ENCODE data around the gene MTHFD1L. TPM values are rescaled to one million over a fixed set of nuclear protein-coding genes. Genes with fewer than 3 reads are reported as not detected.

The MTHFD1L gene
- total RNA-seq, 1 donor from 2014 or later: 32.5 TPM

DNA sequence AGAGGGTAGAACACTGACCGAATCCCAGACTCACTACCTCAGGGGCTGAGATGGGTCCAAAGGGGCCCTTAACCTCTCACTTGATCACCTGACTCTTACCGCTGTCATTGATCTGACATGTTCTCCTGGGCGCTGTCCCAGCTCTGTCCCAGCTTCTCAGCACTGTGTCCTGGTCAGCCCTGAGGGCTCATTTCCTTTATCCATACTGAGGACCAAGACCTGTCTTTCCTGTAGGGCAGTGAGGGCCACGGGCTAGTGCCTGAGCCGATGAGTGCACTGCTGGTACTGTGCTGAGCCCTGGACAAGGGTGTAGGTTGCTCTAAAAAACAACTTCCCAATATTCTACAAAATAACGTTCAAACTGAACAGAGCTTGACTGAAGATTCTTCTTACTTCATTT lies 131.5 kb downstream of the MTHFD1L start:
- Histone ChIP-seq H3K9me3 (ENCODE audit: low read depth) (no peaks in the 10 kb centered on the region), H3K27me3 (no peaks in the 10 kb centered on the region), H3K4me2 (no peak overlapping the region), H3F3A (ENCODE audit: low read depth) (no peaks in the 10 kb centered on the region), H4K20me1 (ENCODE audit: low read depth) (no peaks in the 10 kb centered on the region), H3K4me3 (no peak overlapping the region), H3K27ac (no peak overlapping the region), H2AFZ (replicated peaks) (no peak overlapping the region), H3K4me1 (no peaks in the 10 kb centered on the region), H3K36me3 (no peaks in the 10 kb centered on the region), H3K9ac (no peak overlapping the region), H3K79me2 (ENCODE audit: low read depth) (no peaks in the 10 kb centered on the region)
- Mint-ChIP-seq H3K4me3 (no peak overlapping the region), H3K4me1 (peaks cover 2% of the 10 kb centered on the region), H3K36me3 (peaks cover 11% of the 10 kb centered on the region), H3K27ac (peak overlapping the region; percentile 72), H3K27me3 (ENCODE audit: insufficient read depth, low read depth) (no peaks in the 10 kb centered on the region), H3K9me3 (peaks cover 2% of the 10 kb centered on the region)
- no peak for DNase-seq (ENCODE audit: low spot score)
- TF ChIP-seq EZH2phosphoT487 (IDR thresholded peaks at IDR 0.05) (no peak), EZH2 (IDR thresholded peaks at IDR 0.05) (no peak)
- TF ChIP-seq, protein P1, sequence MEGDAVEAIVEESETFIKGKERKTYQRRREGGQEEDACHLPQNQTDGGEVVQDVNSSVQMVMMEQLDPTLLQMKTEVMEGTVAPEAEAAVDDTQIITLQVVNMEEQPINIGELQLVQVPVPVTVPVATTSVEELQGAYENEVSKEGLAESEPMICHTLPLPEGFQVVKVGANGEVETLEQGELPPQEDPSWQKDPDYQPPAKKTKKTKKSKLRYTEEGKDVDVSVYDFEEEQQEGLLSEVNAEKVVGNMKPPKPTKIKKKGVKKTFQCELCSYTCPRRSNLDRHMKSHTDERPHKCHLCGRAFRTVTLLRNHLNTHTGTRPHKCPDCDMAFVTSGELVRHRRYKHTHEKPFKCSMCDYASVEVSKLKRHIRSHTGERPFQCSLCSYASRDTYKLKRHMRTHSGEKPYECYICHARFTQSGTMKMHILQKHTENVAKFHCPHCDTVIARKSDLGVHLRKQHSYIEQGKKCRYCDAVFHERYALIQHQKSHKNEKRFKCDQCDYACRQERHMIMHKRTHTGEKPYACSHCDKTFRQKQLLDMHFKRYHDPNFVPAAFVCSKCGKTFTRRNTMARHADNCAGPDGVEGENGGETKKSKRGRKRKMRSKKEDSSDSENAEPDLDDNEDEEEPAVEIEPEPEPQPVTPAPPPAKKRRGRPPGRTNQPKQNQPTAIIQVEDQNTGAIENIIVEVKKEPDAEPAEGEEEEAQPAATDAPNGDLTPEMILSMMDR (IDR thresholded peaks at IDR 0.05): no peak

DNA sequence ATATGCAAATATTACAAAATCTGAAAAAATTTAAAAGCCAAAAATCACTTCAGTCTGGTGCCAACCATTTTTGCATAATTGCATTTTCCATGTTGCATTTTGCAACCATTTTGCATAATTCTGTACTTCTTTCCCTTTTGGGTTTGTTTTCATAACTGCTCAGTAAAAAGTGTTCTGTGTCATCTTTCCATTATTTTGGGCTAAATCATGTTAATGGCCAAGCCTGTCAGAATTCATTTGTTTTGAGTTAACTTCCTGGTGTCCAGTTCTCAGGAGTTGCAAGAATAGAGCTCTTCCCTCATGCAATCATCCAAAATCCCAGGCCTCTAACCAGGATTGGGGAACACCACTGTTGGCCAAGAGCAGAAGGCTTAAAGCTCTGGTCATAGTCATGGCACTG lies 133.6 kb downstream of the MTHFD1L start:
- Histone ChIP-seq H3K27me3 (no peaks in the 10 kb centered on the region), H3K9me3 (ENCODE audit: low read depth) (no peaks in the 10 kb centered on the region), H3K36me3 (no peaks in the 10 kb centered on the region), H2AFZ (replicated peaks) (no peak overlapping the region), H3K4me2 (no peak overlapping the region), H3K4me1 (no peaks in the 10 kb centered on the region), H3K27ac (no peak overlapping the region), H3F3A (ENCODE audit: low read depth) (no peaks in the 10 kb centered on the region), H4K20me1 (ENCODE audit: low read depth) (no peaks in the 10 kb centered on the region), H3K79me2 (ENCODE audit: low read depth) (no peaks in the 10 kb centered on the region), H3K9ac (no peak overlapping the region), H3K4me3 (no peak overlapping the region)
- Mint-ChIP-seq H3K27me3 (ENCODE audit: insufficient read depth, low read depth) (no peaks in the 10 kb centered on the region), H3K4me1 (peaks cover 6% of the 10 kb centered on the region), H3K9me3 (no peaks in the 10 kb centered on the region), H3K36me3 (peaks cover 6% of the 10 kb centered on the region), H3K27ac (no peak overlapping the region), H3K4me3 (no peak overlapping the region)
- TF ChIP-seq EZH2phosphoT487 (IDR thresholded peaks at IDR 0.05): no peak
- TF ChIP-seq, protein P1 (IDR thresholded peaks at IDR 0.05): no peak
- TF ChIP-seq EZH2 (IDR thresholded peaks at IDR 0.05): no peak
- DNase-seq (ENCODE audit: low spot score): no peak

DNA sequence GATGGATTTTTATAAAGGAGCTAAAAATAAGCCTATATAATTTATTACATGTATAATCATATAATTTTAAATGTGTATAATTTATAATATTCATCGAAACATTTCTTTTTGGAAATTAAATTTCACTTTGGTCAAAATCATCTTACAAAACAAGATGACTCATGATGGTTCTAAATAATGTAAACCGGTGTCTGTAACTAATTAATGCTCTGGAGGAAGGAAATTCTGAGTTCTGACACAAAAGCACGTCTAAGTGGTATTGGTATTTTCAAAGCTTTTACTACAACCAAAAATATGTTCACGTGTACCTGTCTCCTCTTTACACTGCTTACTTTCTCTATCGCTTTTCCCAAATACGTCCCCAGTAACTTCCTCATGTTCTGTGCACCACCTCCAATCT lies 134.1 kb downstream of the MTHFD1L start:
- H3K4me1 Mint-ChIP-seq: peaks cover 11% of the 10 kb centered on the region

DNA sequence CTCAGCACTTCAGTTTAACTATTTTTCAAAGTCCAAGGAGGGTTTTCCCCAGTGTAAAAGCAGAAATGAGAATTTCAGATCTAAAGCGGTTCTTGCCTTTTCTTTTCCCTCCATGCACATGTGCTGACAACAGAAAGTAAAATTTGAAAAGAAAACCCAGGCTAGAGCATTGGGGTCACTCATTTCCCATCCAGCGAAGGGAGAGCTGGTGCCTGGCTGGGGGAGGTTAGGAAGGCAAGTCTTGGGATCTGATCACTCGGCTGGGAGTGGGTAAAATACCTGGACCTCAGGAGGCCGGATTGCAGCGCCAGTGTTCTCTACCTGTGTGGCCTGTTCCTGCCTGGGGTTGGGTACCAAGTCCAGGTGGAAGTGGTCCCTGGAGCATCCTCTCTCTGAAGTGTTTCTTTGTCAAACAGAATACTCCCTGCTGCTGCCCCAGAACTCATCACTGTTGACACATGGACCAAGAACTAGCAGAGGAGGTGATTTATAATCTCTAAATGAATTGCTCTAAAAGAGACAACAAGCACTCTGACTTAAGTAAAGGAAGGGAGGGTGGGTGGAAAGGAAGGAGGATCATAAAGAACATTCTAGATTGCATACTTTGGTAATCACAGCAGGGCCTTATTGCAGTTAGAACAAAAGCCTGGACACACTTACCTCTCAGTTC lies 136.0 kb downstream of the MTHFD1L start:
- Mint-ChIP-seq H3K4me1 (peaks cover 12% of the 10 kb centered on the region), H3K9me3 (no peaks in the 10 kb centered on the region), H3K27ac (no peak overlapping the region), H3K4me3 (no peak overlapping the region), H3K36me3 (peaks cover 2% of the 10 kb centered on the region), H3K27me3 (ENCODE audit: insufficient read depth, low read depth) (no peaks in the 10 kb centered on the region)
- Histone ChIP-seq H2AFZ (replicated peaks) (no peak overlapping the region), H4K20me1 (ENCODE audit: low read depth) (no peaks in the 10 kb centered on the region), H3K36me3 (no peaks in the 10 kb centered on the region), H3K27me3 (no peaks in the 10 kb centered on the region), H3K9ac (no peak overlapping the region), H3K79me2 (ENCODE audit: low read depth) (no peaks in the 10 kb centered on the region), H3K9me3 (ENCODE audit: low read depth) (no peaks in the 10 kb centered on the region), H3K4me1 (no peaks in the 10 kb centered on the region), H3K4me3 (no peak overlapping the region), H3K27ac (no peak overlapping the region), H3F3A (ENCODE audit: low read depth) (no peaks in the 10 kb centered on the region), H3K4me2 (no peak overlapping the region)
- DNase-seq (ENCODE audit: low spot score): no peak
- TF ChIP-seq EZH2phosphoT487 (IDR thresholded peaks at IDR 0.05): no peak
- TF ChIP-seq, protein P1 (IDR thresholded peaks at IDR 0.05): no peak
- TF ChIP-seq EZH2 (IDR thresholded peaks at IDR 0.05): no peak

More for the DNA sequence above, 134.1 kb downstream of the MTHFD1L start:
- H3F3A ChIP-seq (ENCODE audit: low read depth): no peaks in the 10 kb centered on the region
- H3K36me3 ChIP-seq: no peaks in the 10 kb centered on the region
- no peak overlapping the region for H2AFZ ChIP-seq (replicated peaks)
- TF ChIP-seq EZH2phosphoT487 (IDR thresholded peaks at IDR 0.05) (no peak), EZH2 (IDR thresholded peaks at IDR 0.05) (no peak)
- H3K27ac Mint-ChIP-seq: no peak overlapping the region
- no peak for DNase-seq (ENCODE audit: low spot score)
- H3K9ac ChIP-seq: no peak overlapping the region
- peaks cover 6% of the 10 kb centered on the region for H3K36me3 Mint-ChIP-seq
- no peaks in the 10 kb centered on the region for H3K27me3 Mint-ChIP-seq (ENCODE audit: insufficient read depth, low read depth)
- no peak overlapping the region for H3K27ac ChIP-seq
- no peaks in the 10 kb centered on the region for H3K9me3 Mint-ChIP-seq
- no peaks in the 10 kb centered on the region for H3K79me2 ChIP-seq (ENCODE audit: low read depth)
- H3K4me3 ChIP-seq: no peak overlapping the region
- H3K27me3 ChIP-seq: no peaks in the 10 kb centered on the region
- H3K4me3 Mint-ChIP-seq: no peak overlapping the region
- no peaks in the 10 kb centered on the region for H3K4me1 ChIP-seq
- no peaks in the 10 kb centered on the region for H4K20me1 ChIP-seq (ENCODE audit: low read depth)
- H3K4me2 ChIP-seq: no peak overlapping the region
- H3K9me3 ChIP-seq (ENCODE audit: low read depth): no peaks in the 10 kb centered on the region
